GM10248 (cell line): ENCODE measurements around the gene LONRF3.

ENCODE experiments used
- CTCF ChIA-PET: fragments of 300-600 bp; sonication (Branson Sonifier 250); formaldehyde crosslinking; extraction: SDS; loops from one replicate; lab custom pipeline; 2021; ENCODE audit warnings: antibody characterized with exemption; lab: Yijun Ruan, JAX
- POLR2A ChIA-PET: fragments of 350-650 bp; sonication (Branson Sonifier 250); formaldehyde crosslinking; extraction: SDS; loops from one replicate; lab custom pipeline; 2020; ENCODE audit warnings: antibody characterized with exemption; lab: Yijun Ruan, JAX
- DNase-seq: peaks from one replicate; pipeline ENCODE4 v3.0.0; 2012; ENCODE audit errors: extremely low spot score
- TF ChIP-seq, protein P1 (sequence below): IDR thresholded peaks from 2 replicates; pipeline ENCODE4 v1.5.1; 2012; ENCODE audit warnings: mild to moderate bottlenecking, low read depth; ENCODE audit errors: extremely low read depth, missing control alignments, control extremely low read depth

The LONRF3 gene

DNA sequence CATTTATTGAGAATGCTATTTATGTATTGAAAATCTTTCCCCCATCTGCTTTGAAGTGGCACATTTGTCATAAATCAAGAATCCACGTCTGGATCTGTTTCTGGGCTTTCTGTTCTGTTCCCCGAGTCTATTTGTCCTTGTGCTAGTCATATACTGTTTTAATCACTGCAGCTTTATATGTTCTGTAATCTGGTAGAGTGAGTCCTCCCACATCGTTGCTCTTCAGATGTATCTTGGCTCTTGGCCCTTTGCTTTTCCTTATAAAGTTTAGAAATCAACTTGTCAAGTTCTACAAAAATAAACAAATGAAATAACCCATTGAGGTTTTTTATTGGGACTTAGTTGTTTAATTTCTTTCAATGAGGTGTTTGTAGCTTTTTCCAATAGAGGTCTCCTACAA, 29.0 kb downstream of the LONRF3 start:
- CTCF ChIA-PET = no interaction called here
- DNase-seq = no peak
- TF ChIP-seq, protein P1, sequence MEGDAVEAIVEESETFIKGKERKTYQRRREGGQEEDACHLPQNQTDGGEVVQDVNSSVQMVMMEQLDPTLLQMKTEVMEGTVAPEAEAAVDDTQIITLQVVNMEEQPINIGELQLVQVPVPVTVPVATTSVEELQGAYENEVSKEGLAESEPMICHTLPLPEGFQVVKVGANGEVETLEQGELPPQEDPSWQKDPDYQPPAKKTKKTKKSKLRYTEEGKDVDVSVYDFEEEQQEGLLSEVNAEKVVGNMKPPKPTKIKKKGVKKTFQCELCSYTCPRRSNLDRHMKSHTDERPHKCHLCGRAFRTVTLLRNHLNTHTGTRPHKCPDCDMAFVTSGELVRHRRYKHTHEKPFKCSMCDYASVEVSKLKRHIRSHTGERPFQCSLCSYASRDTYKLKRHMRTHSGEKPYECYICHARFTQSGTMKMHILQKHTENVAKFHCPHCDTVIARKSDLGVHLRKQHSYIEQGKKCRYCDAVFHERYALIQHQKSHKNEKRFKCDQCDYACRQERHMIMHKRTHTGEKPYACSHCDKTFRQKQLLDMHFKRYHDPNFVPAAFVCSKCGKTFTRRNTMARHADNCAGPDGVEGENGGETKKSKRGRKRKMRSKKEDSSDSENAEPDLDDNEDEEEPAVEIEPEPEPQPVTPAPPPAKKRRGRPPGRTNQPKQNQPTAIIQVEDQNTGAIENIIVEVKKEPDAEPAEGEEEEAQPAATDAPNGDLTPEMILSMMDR = no peak
- POLR2A ChIA-PET = no interaction called here

DNA sequence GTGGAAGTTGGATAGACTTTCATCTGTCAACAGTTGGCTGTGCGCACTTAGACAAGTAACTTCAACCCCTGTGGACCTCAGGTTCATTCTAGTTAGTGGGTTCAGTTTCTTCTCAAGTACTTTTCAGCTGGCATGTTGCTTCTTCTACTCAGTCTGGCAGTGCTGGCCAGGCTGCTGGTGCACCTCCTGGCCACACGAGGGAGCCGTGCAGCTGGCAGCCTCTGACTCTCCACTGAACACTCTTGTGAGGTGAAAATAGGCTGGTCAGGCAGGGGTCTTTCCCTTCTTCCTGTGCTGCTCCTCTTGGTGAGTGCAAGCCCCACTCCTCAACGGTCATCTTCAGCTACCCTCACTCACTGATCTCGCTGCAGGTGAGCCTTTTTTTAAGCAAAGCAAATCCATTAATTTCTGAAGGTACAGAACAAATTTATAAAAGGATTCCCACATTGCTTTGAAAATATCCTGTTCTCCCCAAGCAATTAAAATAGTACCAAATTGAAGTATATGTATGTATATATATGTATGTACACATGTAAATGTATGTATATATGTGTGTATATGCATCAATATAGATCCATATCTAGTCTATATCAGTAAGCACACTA, 30.6 kb downstream of the LONRF3 start:
- CTCF ChIA-PET = interaction anchor here (0.6 to 4.2 kb wide), 12 partner anchors 9 to 172 kb away, joined by 3 to 25 read pairs (median 3); no protein-coding TSS in a partner anchor
- POLR2A ChIA-PET = no interaction called here
- DNase-seq = peak; percentile 63
- TF ChIP-seq, protein P1 = peak; percentile 87

DNA sequence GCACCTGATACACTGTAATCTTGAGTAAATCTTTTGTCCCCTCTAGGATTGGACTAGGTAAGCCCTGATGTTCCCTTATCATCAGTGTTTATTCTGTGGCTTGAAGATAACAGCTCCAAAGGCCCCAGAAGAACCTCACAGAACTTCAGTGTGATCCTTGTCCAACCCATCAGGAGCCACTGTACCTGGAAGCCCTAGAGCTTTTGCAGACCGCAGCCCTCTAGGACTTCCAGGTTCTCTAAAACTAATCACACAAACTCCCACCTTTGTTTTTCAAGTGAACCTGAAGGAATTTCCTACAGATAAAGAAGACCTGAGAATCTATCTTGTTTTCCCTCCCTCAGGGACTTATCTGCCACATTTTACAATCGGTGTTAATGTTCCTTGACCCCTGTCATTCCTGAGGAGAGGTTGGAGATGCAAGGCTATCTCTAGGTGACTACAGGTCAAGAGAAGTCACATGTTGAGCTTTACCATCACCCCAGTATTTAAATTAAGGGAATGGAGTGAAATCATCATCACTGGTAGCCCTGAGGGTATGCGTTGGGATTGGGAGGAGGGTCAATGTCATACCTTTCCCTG, 32.9 kb downstream of the LONRF3 start:
- DNase-seq = no peak
- ChIA-PET POLR2A (no interaction called here), CTCF (interaction anchor here (0.9 to 4.2 kb wide), 3 partner anchors 55 to 168 kb away, joined by 3 to 25 read pairs (median 5); no protein-coding TSS in a partner anchor)
- TF ChIP-seq, protein P1 = no peak

DNA sequence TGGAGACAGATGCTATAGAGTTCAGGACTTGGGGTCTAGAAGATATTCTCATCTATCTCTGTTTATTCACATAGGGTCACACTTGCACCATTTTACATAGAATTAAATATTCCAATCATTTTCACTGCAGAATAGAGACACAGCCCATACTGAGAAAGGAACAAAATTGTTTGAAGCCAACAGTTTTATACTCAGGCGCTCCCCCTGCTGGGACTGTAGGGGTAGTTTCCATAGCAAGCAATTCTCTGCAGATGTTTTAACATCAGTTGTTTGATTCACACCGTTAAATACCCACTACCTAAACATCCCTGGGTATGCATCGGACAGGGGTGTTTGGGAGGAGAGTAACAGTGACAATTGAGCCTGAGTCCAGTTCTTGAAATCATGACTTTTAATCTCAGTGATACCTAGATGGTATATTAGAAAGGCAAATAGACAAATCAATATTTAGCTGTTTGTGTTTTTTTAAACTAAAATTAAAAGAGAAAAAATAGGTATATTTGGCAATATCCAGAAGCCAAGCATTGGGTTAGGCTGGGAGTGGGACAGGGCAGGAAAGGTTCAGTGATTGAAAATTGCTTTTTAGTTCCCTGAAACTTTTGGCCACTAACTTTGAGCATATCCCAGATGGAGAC, 33.8 kb downstream of the LONRF3 start:
- TF ChIP-seq, protein P1 = peak; percentile 36
- peak; percentile 40 for DNase-seq
- CTCF ChIA-PET = interaction anchor here (0.6 to 4.2 kb wide), 12 partner anchors 8 to 160 kb away, joined by 3 to 25 read pairs (median 5); no protein-coding TSS in a partner anchor
- POLR2A ChIA-PET = no interaction called here

DNA sequence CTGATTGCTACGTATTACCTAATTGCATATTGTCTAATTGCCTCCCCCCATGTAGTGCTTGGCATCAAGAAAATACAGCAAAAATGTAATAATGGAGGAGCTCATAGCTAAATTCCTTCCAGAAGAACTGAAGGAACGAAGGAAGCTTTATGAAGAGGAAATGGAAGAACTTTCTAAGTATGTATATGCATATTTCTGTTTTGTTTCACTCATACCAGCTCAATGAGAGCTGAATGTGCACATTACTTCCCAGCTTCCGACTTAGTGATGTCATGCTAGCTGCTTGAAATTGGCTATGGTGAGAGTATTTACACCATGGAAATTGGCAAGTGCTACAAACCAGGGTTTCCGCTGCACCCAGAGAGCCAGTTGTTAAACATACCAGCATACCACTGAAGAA, 34.7 kb downstream of the LONRF3 start:
- ChIA-PET CTCF (interaction anchor here (0.8 to 1.9 kb wide), 10 partner anchors 9 to 161 kb away, joined by 3 to 9 read pairs (median 5); no protein-coding TSS in a partner anchor), POLR2A (no interaction called here)
- TF ChIP-seq, protein P1 = no peak
- no peak for DNase-seq

DNA sequence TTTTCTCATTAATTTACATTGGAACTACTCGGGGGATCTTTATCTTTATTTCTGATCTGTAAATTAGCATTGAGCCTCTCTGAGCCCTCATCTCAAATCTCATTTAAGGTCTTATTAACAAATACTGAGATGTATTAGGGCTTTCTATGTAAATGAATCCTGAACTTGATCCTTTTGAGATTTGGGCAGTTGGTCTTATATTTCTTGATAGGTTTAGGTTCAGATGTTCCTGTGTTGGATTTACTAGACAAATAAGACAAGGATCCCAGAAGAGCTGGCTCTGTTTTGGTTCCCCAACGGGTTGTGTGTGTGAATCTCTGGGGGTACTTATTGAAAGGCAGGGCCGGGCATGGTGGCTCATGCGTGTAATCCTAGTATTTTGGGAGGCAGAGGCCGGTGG, 36.1 kb downstream of the LONRF3 start:
- ChIA-PET POLR2A (no interaction called here), CTCF (no interaction called here)
- DNase-seq = no peak
- TF ChIP-seq, protein P1 = no peak
